HG03442 (cell line): ENCODE results near the gene UBE3D.

Experiments
- ATAC-seq: cut with Tn5 transposase; IDR thresholded peaks from one replicate; pipeline ENCODE4 v1.9.1; 2021; ENCODE audit warnings: mild to moderate bottlenecking, moderate library complexity; ENCODE audit not compliant: unreplicated experiment

Gene UBE3D, protein sequence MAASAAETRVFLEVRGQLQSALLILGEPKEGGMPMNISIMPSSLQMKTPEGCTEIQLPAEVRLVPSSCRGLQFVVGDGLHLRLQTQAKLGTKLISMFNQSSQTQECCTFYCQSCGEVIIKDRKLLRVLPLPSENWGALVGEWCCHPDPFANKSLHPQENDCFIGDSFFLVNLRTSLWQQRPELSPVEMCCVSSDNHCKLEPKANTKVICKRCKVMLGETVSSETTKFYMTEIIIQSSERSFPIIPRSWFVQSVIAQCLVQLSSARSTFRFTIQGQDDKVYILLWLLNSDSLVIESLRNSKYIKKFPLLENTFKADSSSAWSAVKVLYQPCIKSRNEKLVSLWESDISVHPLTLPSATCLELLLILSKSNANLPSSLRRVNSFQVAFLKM

DNA sequence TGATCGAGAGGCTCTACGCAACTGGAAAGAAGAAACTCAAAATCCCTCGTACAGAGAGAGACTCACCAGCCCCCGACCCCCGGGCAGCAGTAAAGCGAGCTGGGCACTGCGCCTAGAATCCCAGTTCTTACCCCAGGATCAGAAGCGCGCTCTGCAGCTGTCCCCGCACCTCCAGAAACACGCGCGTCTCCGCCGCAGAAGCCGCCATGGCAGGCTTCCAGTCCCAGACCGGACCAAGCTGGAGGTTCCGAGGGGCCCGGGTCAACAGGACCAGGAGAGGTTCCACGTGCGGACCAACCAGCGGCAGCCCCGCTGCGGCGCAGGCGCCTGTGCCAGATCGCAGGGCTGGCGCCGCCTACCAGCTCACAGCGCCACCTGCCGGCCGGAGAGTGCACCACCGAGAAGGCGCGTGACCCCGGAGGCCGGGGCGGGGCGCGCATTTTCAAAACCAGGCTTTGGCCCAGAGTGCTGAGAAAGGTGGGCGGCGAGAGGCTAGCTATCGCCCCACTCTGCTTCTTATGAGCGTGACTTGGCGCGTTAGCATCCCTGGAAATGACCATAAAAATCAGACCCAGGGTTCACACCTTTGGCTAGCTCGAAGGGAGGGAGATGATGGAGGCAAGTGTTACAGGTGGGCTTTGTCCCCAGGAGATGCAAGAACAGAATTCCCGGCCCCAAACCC lies at the start of gene UBE3D:
UBE3D (minus strand) TSS at position 331 of the 682 bp plus-strand sequence; CDS start at position 208, 123 bp downstream.
- peak; percentile 53 for ATAC-seq

DNA sequence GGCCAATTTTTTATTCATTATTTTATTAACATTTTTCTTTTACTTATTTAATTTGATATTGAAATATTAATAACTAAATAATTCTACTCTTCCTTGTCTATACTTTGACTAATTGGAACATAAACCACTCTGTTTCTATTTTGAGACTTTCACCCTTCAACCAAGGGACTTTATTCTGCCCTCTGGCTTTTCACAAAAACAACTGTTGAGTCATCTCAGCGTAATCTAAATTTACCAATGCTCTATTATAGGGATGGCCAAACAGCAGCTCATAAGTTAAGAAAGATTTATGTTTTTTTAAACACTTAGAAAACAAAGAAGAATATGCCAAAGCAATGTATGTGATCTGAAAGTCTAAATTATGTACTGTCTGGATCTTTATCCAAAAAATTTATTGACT lies 48.5 kb upstream of the UBE3D start:
- no peak for ATAC-seq

DNA sequence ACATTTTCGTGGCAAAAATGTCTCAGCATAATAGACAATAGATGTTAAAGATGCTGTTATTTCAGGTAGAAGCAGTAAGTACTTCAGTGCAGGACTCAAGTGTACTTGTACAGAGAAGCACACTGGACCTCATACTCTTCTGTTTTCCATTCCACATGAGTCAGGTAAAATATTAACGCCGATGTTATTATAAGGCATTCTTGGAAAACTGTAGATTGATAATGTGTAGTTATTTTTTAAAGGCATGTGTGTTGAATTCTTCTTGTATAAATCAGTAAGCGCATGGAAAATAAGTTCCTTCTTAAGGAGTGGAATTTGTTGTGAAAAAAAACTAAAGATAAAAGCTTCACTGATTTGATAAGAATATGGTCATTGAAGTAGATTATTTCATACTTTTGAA lies 47.6 kb upstream of the UBE3D start:
- ATAC-seq: no peak

DNA sequence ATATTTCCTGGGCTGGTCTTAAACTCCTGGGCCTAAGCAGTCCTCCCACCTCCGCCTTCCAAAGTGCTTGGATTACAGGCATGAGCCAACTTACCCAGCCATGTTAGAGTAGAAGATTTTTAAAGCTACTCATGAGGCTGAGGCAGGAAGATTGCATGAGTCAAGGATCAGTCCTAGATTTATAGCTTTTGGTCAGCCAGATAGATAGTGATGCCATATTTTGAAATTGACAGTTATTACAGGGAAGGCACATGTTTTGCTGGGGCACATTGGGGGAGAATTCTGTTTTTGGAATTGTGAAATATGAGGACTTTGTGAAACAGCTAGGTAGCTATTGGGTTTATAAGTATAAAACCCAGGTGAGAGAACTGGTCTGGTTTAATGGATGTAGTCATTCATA lies 42.7 kb upstream of the UBE3D start:
- ATAC-seq: no peak

DNA sequence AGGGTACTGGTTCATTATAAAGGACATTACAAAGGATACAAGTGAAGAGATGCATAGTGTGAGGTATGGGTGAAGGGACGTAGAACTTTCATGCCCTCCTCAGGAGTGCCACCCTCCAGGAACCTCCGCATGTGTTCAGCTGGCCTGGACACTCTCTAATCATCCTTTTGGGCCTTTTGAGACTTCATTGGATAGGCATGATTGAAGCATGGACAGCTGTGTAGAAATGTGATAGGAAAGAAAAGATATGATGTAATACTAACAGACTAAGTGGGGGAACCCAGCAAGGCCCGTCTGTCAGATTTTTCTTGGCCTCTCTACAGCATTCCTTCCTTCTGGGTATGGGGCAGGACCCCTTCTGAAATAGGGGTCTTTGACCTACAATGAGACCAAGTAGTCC lies 32.9 kb upstream of the UBE3D start:
- ATAC-seq: no peak

DNA sequence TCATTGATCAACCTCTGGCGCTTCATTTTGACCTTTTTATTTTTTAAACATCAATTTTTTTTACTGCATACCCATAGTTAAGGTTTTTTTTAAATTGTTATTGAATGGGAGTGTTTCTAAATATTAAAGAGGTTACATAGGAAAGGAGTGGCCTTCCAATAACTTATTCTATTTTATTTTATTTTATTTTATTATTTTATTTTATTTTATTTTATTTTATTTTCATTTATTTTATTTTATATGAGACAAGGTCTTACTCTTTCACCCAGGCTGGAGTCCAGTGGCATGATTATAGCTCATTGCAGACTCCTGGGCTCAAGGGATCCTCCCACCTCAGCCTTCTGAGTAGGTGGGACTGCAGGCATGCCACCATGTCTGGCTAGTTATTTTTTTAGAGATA lies 32.0 kb upstream of the UBE3D start:
- ATAC-seq: no peak

DNA sequence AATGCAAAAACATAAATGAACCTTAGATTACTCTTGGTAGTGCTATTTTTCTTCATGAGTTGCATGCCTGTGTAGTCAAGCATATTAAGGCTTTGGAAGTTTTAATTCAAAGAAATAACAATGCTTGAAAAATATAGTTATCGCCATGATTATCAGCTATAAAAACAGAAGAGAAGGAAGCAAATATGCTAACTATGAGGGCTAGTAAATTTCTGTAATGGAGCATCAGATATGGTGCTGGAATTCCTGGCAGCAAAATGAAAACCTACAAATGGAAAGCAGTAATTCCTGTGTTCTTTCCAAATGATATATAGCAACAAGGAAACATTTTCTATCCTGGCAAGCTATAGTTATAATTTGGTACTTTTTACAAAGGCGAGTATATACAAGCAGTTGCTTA lies 31.6 kb upstream of the UBE3D start:
- no peak for ATAC-seq

DNA sequence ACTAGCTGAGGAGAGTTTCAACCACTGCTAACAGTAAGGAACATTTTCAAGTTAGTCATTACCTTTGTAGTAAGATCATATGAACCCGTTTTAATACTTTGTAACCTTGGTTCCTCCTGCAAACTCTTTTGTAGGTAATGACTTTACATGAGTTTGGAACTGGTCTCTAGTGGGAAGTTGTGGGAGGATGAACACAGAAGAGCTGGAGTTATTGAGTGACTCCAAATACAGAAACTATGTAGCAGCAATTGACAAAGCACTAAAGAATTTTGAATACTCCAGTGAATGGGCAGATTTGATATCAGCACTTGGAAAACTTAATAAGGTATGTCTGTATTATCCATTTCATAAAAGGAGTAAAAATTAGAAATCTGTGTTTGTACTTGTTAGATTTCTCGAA lies 31.1 kb upstream of the UBE3D start:
- ATAC-seq: no peak

DNA sequence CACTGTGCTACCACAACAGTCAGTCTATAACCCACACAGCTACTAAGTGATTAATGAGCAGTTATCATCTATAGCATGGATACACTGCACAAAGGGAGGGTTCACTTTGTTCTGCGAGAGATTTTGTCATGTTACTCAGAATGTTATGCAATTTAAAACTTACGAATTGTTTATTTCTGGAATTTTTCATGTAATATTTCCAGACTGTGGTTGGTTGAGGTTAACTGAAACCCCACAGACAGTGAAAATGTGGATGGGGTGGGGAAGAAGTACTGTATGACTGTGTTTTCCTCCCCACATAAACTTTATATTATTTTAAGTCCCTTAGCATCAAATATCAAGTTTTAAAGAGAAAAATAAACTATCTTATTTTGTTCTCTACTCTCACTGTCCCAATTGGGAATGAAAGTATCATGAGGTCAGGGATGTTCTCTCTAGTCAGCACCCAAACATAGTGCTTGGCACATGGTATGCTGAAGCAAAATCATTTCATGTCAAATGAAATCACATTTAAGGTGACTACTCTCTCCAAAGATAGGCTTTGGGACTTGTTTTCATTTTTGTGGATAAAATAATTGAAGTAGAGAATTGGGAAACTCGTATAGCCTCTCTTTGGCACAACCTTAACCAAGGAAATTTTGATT lies 27.2 kb upstream of the UBE3D start:
- ATAC-seq: no peak

DNA sequence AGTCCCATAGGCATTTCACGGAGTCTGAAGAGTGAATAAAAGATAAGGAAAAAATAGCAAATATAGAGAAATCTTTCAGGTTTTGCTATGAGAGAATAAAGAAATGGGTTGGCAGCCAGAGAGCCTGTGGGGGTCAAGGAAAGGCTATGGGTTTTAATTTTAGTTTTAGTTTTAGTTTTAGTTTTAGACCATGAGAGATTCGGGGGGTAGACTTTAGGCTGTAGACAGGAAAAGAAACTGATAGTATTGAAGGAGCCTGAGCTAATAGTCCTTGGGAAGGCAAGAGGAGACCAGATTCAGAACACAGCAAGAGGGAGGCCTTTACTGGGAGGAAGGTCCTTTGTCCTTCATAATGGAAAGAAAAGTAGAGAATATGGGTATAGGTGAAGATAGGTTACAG lies 21.1 kb upstream of the UBE3D start:
- ATAC-seq: peak; percentile 100

DNA sequence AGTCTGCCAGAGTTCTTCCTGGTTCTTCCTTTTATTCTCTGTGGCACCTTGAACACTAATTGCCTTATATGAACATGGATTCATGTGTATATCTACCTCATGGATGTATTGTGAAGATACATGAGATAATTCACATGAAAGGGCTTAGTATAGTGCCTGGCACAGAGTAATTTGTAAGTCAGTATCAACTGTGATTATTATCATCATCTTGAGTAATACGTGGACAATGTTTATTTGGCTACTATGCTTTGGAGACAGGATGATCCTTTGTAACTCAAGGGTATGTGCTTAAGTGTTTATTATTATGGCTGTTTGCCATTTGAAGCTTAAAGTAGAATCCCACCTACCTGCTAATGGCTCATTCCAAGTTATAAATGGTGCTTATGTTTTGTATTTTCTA lies 17.8 kb upstream of the UBE3D start:
- no peak for ATAC-seq

DNA sequence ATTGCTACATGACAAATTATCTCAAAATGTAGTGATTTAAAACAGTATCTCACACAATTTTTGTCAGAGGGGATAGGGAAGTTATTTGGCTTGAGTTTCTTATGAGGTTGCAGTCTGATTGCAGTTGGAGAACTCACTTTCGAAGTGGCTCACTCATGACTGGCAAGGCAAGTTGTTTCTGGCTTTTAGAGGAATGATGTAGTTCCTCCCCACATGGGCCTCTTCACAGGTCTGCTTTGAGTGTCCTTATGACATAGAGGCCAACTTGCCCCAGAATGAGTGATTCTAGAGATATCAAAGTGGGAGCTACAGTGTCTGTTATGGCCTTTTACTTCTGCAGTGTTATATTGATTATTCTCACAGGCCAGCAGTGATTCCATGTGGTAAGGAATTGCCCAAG lies 8.0 kb upstream of the UBE3D start:
- no peak for ATAC-seq

DNA sequence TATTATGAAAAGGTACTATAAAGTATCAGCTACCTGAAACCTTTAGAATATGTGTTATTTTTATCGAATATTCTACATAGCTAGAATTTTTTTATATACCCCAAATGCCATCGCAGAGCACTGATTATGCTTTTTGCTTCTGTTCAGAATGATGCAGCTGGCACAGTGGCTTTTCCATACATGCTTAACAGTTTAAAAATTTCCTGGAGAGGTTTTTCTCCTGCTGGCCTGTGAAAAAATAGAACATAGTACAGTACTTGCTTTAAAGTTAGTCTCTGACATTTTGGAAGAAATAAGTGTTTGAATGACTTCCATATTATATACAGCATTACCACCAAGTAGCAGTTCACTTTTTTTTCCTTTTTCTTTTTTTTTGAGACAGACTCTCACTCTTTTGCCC lies 7.1 kb upstream of the UBE3D start:
- ATAC-seq: no peak

DNA sequence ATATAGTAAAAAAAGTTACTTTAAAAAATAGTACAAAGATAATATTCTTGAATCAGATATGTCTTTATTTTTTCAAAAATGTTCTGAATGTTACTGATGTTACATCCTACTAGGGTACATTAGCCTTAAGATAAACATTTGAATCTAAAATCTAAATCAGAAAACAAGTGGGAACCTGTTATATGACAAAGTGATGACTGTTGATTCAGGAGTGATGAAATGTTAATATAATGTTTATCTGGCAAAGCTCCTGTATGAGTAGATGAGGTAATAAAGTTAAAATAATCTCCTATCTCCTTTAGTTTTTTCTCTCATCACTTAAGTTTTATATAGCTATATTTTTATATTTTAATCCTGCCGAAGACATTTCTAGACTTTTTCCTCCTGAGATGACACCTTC lies 6.1 kb upstream of the UBE3D start:
- no peak for ATAC-seq

DNA sequence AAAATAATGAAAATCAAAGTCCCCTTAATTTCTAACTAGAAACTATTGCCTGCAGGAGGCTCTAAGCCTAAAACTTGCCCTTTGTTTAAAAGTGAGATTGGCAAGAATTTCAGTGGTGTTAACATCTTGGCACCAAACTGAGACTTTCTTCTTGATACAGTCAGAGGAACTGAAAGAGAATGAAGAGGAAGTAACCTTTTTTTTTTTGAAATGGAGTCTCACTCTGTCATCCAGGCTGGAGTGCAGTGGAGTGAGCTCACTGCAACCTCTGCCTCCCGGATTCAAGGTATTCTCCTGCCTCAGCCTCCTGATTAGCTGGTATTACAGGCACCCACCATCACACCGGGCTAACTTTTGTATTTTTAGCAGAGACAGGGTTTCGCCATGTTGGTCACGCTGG lies 5.4 kb upstream of the UBE3D start:
- ATAC-seq: peak; percentile 41

DNA sequence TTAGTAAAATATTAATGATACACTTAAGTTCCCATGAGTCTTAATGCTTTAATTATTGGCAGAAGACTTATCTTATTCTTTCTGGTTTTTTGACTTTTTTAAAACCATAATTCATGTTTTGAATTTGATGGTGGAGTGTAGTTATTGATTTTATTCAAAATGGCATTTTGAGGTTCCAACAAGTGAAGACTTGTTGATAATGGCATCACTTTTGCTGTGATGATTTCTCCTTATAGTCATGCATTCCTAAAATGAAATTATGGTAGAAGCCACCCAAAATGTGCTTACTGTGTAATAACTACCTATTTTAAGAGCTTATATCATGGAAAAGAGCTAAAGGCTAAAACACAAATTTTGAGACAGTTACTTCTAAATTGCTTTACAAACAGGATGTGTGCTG lies 4.0 kb upstream of the UBE3D start:
- no peak for ATAC-seq

DNA sequence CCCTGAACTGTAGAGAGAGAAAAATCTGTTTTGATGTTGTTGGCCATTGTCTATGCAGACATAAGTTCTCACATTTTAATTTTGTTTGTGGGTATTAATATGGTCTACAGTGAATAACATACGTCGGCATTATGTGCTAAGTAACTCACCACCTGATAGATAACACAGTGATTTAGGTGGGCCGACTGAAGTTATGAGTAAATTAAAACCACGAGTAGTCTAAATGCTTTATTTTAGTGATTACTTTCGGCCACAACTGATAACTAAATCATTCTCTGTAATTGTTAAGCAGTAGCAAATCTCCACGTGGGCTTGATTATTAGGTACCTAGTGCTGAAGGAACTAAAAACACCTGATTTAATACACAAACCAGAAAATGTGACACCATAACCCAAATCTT lies 3.0 kb upstream of the UBE3D start:
- no peak for ATAC-seq

DNA sequence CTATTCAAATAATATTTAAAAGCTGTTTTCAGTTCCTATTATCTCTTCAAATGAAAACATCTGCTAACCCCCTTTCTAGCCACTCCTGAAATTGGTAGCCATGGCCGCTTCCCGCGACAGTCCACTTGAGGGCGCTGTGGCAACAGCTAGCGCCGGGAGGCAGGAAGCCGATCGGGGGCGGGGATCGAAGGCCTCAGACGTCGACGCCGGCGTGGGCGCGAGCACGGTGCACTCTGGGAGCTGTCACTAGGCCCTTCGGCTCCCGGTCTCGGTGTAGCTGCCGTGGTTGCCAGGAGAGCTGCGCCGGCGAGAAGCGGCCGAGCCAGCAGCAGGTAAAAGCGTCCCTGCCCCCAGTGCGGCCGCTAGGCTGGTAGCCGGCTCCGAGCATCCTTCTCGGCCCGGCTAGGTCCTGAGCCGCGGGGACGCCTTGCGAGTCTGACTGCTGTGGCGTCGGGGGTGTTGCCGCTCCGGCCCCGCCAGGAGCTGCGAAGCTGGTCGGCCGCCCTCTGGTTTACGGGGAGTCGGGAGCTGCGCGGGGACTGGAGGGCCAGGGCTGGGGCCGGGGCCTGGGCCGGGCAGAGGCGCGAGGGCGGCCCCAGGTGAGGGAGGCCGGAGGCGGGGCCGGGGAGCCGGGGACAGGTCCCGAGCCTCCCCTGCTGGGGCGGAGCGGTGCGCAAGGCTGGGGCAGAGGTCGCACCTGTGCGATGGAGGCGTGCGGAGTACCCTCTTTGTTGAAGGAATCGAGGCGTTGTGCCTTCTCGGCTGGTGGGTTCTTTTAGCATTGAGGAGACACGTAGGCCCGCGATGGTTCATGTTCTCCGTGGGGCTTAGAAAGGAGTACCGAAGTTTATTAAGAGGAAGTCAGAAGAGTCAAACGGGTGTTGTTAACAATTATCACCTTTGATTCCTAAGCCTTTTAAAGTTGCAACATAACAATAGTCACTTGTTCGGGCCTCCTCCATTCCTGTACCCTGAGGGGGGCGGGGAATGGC lies 2.1 kb upstream of the UBE3D start, which contains the start of gene DOP1A:
DOP1A (plus strand) TSS at position 224 of the 992 bp plus-strand sequence. CDS start 29,307 bp downstream, outside the sequence.
- ATAC-seq: peak; percentile 83

DNA sequence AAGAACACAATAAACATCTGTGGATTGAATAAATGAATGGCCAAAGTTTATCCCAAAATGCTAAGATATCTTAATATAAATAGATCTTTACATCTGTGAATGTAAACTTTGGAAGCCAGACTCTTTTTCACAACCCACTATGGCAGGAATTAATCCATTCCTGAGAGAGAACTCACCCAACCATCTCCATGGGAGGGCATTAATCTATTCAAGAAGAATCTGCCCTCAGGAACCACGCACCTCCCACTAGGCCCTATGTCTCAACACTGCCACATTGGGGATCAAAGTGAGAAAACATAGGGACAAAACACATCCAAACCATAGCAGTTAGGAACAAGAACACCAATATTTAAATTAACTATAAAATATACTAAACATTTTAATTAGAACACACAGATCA lies 3.4 kb downstream of the UBE3D start:
- ATAC-seq: no peak

DNA sequence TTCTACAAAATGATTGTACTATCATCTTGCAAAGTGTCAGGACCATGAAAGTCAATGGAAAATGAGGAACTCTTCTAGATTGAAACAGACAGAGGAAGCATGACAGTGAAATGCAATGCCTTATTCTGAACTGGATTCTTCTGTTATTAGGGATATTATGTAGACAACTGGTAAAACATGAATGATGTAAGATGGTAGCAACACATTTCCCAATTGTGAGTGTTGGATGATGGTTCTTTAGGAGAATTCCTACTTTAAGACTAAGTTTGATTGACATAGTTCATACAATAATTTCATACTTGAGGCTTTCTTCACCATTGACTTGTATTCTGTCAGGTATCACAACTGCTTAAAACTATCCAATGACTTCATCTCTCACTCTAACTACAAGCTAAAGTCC lies 4.5 kb downstream of the UBE3D start:
- ATAC-seq: no peak
